Hepatocyte (in vitro differentiated cells): ENCODE data around the gene COX10.

ENCODE experiments used
- EZH2phosphoT487 ChIP-seq: fragments of 200-600 bp; sonication (generic); IDR thresholded peaks from one replicate; pipeline ENCODE4 v1.6.1; 2018; ENCODE audit warnings: antibody characterized with exemption, mild to moderate bottlenecking, low read depth, moderate library complexity; ENCODE audit not compliant: unreplicated experiment, severe bottlenecking
- TF ChIP-seq, protein P1 (sequence below): fragments of 200-600 bp; sonication (generic); IDR thresholded peaks from 2 replicates; pipeline ENCODE4 v1.5.1; 2016; ENCODE audit warnings: antibody characterized with exemption, mild to moderate bottlenecking; ENCODE audit not compliant: poor library complexity

DNA sequence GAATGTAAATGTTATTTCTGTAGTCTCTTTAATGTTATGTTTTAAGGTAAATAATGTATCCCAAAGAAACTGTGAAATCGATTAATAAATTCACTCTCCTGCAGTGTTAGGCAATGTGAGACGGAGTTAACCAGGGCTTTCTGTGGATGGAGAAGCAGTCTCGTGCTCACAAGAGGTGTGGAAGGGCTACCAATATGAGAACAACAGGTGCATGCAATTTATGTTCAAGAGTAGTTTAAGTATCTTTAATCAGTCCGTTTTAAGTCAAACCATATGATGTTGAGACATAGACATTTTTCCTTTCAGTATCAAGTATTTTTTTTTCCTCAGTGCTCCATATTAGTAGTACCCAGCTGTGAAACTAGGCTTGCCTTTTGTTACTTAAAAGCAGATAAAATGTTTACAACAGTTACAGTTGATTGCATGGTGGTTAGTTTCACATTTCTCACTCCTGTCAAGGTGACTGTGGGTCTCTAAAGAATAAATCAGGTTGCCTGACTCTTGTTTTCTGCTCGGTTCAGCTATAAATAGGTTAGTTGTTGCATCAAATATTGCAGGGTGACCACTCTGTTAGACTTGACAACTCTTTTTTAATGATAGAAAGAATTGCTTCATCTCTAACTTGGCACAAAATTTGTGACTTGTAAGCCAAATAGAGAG lies 54.4 kb downstream of the COX10 start:
- TF ChIP-seq, protein P1, sequence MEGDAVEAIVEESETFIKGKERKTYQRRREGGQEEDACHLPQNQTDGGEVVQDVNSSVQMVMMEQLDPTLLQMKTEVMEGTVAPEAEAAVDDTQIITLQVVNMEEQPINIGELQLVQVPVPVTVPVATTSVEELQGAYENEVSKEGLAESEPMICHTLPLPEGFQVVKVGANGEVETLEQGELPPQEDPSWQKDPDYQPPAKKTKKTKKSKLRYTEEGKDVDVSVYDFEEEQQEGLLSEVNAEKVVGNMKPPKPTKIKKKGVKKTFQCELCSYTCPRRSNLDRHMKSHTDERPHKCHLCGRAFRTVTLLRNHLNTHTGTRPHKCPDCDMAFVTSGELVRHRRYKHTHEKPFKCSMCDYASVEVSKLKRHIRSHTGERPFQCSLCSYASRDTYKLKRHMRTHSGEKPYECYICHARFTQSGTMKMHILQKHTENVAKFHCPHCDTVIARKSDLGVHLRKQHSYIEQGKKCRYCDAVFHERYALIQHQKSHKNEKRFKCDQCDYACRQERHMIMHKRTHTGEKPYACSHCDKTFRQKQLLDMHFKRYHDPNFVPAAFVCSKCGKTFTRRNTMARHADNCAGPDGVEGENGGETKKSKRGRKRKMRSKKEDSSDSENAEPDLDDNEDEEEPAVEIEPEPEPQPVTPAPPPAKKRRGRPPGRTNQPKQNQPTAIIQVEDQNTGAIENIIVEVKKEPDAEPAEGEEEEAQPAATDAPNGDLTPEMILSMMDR, result no peak
- no peak for TF ChIP-seq EZH2phosphoT487
